Mucosa of gallbladder (tissue), 1 donor: ENCODE measurements around the gene WSCD2. TPM values are rescaled to one million over a fixed set of nuclear protein-coding genes. Genes with fewer than 3 reads are reported as not detected.

Experiments used
- DNase-seq: peaks from one replicate; pipeline ENCODE4 v3.0.0-alpha.2; 2020; ENCODE audit warnings: low spot score
- total RNA-seq: library from RNA; stranded (reverse); gene quantifications from one replicate; pipeline ENCODE4 v1.2.1, GENCODE V29; 2021
- donor health status: DM: no; HTN: no; CAD: no.

The WSCD2 gene
- total RNA-seq, 1 donor from 2014 or later = 0.26 TPM

- no peak for DNase-seq
These were observed 33.1 kb downstream of the WSCD2 start for GRCh38 chr12:108162207-108162606.

- no peak for DNase-seq
These were observed 37.4 kb downstream of the WSCD2 start for GRCh38 chr12:108166505-108166904.

- DNase-seq = no peak
These were observed 38.9 kb downstream of the WSCD2 start for GRCh38 chr12:108167974-108168373.

GRCh38 chr12:108169708-108170107 lies 40.6 kb downstream of the WSCD2 start:
- DNase-seq = no peak

- no peak for DNase-seq
These were observed 41.1 kb downstream of the WSCD2 start for GRCh38 chr12:108170164-108170563.

GRCh38 chr12:108172033-108172432 lies 42.9 kb downstream of the WSCD2 start:
- DNase-seq = no peak

- no peak for DNase-seq
These were observed 44.1 kb downstream of the WSCD2 start for GRCh38 chr12:108173160-108173559.

GRCh38 chr12:108173892-108174291 lies 44.8 kb downstream of the WSCD2 start:
- DNase-seq = no peak

GRCh38 chr12:108174641-108175040 lies 45.6 kb downstream of the WSCD2 start:
- DNase-seq = no peak

GRCh38 chr12:108175310-108175709 lies 46.2 kb downstream of the WSCD2 start:
- DNase-seq = no peak

- DNase-seq = no peak
These were observed 47.2 kb downstream of the WSCD2 start for GRCh38 chr12:108176292-108176691.

- DNase-seq = no peak
These were observed 48.0 kb downstream of the WSCD2 start for GRCh38 chr12:108177131-108177530.

GRCh38 chr12:108179305-108179704 lies 50.2 kb downstream of the WSCD2 start:
- no peak for DNase-seq

- DNase-seq = no peak
These were observed 51.4 kb downstream of the WSCD2 start for GRCh38 chr12:108180255-108181094.

- no peak for DNase-seq
These were observed 52.0 kb downstream of the WSCD2 start for GRCh38 chr12:108181095-108181454.

GRCh38 chr12:108182096-108182495 lies 53.0 kb downstream of the WSCD2 start:
- no peak for DNase-seq

- no peak for DNase-seq
These were observed 55.9 kb downstream of the WSCD2 start for GRCh38 chr12:108185002-108185401.

- DNase-seq = no peak
These were observed 58.7 kb downstream of the WSCD2 start for GRCh38 chr12:108187831-108188230.

- DNase-seq = no peak
These were observed 61.4 kb downstream of the WSCD2 start for GRCh38 chr12:108190529-108190928.

GRCh38 chr12:108191086-108191485 lies 62.0 kb downstream of the WSCD2 start:
- no peak for DNase-seq

GRCh38 chr12:108191938-108192337 lies 62.9 kb downstream of the WSCD2 start:
- DNase-seq = no peak

GRCh38 chr12:108193493-108193892 lies 64.4 kb downstream of the WSCD2 start:
- DNase-seq = no peak

- DNase-seq = peak; percentile 16
These were observed 64.8 kb downstream of the WSCD2 start for GRCh38 chr12:108193917-108194316.

GRCh38 chr12:108194585-108194984 lies 65.5 kb downstream of the WSCD2 start:
- DNase-seq = no peak
